GM19023 (cell line): ENCODE results near the gene RIT2.

Source experiments
- ATAC-seq: cut with Tn5 transposase; IDR thresholded peaks from one replicate; pipeline ENCODE4 v1.9.1; 2021; ENCODE audit warnings: mild to moderate bottlenecking, moderate library complexity; ENCODE audit not compliant: unreplicated experiment

The RIT2 gene

DNA sequence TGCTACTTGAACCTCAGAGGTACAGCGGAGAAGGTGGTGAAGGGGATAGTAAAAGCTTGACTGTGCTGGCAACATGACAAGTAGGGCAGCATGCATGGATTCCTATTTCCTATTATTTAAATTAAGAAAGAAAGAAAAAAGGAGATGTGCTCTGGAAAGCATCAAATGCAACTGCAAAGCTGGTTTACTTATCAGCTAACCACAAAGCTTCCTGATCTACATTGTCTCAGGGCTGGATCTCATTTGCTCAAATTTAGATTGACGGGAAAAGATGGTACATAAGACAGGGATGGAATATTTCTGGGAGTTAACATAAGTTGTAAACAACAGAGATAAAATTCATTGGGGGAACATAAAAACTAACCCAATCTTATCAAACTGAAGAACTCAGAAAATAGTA lies 178.0 kb downstream of the RIT2 start:
- ATAC-seq: no peak

DNA sequence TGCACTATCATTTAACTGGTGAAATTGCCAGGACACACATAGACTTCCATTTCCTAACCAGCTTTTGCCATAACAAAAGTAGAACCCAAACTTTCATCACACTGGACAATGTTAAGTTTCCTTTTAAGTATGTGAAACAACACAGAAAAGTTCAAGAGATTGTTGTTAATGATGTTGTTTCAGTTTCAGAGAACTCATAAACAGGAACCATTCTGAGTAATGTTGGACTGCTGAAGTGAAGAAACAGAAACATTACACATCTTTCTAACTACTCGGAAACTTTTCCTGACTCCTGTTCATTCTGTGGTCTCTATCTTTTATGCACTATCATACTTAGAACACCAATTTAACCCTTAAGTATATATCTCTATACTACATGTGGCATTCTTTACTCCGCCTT lies 179.2 kb downstream of the RIT2 start:
- ATAC-seq: no peak

DNA sequence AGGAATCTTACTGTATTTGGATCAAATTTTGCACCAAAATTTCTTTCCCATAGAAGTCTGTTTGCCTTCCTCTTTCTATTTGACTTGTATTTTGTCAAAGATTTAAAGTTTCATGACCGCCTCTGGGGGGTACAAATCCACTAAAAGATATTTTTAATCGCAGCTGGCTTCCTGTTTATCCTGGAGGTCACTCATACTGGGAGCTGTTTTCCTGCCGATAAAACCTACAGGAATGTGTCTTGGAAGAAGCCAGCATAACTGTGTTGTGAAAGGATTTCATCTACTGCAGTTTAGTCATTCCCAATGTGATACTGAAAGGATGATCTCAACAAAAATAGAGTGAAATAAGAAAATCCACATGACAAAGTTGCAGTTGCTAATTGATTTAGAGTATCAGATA lies 184.0 kb downstream of the RIT2 start:
- no peak for ATAC-seq

DNA sequence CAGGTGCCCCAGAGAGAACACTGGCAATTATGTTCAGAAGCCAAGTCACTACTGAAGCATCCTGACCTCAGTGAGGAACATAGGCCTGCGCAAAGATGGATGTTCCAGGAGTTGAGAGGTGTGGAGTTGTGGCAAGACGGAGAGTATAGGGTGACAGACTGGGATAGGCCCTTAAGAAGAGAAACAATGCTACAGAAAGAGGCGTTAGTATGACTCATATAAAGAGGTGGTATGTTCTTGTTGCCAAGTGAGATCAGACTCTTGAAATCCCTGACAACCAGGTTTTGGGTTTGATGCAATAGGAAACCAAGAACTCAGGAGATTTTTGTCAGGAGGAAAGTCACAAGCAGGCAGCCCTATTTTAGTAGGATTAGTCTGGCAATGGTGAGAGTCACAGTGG lies 185.6 kb downstream of the RIT2 start:
- no peak for ATAC-seq

DNA sequence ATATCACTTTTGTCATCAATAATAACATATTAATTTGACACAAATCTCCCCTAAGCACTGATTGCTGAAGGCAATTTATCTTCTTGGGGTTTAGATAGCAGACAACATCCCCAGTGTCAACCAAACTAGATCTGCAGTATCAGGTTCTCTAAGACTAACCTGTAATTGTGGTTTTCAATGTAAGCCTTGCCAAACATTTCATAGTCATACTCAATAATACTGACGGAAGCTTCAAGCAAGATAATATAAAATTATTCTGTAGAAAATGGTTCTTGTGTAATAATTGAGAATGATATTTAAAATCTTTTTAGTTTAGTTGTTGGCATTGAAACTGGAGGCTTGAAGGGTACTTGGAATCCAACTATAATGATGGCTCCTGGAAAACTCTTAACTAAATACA lies 186.3 kb downstream of the RIT2 start:
- no peak for ATAC-seq

DNA sequence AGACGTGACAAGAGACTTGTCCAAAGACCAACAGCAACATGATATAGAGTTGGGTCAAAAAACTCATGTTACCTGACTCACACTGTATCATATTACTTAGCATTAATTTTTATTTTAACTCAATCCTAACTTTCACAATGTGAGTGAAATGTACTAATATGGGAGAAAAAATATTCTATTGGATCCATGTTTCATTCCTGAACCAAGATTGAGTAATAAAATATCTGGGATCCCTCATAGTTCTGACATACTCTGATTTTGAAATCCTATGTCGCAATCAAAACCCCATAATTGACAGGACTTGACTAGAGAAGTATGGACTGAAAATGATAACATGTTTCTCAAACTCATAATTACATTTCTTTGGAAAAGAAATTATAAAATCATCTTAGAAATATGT lies 190.4 kb downstream of the RIT2 start:
- ATAC-seq: no peak

DNA sequence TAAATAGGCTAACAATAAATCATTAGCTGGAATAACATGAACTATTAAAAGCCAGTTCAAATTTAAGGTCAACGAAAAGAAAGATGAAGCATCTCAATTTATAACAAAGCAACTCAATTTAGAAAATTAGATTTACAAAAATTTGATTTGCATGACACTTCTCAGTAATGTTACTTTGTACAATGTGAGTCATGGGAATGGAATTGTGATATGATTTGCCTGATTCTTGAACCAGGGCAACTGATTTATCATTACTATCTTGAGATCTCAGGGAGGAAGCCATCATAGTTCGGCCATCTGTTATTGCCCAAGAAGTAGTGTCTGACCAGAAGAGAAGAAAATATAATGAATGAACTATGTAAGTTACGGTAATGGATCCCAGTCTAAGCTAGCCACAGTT lies 193.1 kb downstream of the RIT2 start:
- no peak for ATAC-seq

DNA sequence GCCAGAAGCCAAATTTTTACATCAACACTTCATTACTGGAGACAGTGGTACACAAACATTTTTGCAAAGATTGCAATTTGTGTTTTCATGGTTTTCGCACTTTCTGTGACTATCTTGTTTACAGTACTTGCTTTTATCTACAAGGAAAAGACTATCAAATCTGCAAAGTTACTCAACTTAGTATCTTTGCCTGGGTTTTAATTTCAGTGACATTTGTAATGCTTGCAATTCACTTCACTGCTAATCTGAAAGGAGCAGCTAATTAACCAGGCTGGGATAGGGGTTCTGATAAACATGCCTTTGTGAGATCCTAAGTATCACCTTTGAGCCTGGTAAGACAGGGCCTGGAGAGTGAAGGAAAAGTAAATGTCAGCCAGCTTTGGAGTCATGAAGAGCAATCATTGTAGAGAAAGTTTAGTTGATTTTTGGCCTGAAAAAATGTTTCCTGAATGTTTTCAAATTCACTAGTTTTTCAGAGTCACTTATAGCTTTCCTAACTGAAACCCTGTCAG lies 194.2 kb downstream of the RIT2 start:
- ATAC-seq: no peak

DNA sequence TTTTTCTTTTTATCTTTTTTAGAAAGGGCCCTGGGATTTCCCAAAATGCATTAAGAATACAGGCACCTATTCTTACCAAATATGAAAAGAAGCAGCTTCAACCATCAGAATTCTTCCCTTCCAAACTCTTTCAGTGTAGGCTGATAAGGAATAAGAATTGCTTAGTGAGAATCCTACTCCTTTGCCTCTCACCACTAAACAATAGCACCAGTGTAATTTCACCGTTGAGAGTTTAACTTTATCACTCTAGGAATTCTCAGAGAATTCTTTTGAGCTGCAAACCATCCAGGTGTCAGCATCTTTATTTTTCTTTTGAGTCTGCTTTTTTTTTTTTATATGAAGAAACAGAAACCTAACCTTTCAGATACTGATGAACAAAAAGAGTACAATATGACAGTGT lies 194.9 kb downstream of the RIT2 start:
- ATAC-seq: no peak

DNA sequence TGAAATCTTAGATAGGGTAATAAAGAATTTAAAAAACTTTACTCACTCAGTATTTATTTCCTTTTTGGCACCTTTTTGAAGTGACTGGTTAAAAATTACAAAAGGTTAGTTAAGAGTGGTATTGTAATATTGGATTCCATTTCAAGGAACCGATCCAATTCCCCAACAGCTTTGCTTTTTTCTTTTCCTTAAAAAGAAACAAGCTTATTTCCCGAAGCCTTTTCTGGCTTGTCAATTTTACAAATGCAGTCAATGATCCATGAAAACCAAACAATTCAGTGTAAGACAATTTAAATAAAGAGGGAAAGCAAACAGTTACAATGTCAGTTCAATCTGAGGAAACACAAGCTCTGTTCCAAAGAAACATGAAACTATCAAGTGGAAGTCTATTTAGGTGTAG lies 200.2 kb downstream of the RIT2 start:
- no peak for ATAC-seq

DNA sequence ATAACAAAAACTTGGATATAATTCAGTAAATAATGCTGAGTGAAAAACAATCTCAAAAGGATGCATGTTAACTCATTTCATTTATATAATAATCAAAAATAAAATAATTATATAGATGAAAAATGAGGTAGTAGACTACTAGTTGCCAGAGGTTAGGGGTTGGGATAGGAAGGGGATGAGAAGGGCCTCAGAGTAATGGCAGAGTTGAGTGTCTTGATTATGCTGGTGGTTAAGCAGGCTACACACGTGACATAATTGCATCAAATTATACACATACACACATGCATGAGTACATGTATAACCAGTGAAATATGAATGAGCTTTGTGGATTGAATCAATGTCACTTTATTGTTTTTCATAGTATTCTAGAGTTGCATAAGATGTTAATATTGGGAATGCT lies 201.0 kb downstream of the RIT2 start:
- ATAC-seq: no peak

DNA sequence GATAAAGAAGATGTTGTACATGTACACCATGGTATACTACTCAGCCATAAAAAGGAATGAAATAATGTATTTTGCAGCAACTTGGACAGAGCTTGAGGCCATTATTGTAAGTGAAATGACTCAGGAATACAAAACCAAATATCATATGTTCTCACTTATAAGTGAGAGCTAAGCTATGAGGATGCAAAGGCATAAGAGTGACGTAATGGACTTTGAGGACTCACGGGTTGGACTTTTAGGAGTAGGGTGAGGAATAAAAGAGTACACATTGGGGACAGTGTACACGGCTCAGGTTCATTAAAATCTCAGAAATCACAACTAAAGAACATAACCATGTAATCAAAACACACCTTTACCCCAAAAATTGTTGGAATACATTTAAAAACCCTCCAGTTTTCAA lies 206.4 kb downstream of the RIT2 start:
- ATAC-seq: no peak

DNA sequence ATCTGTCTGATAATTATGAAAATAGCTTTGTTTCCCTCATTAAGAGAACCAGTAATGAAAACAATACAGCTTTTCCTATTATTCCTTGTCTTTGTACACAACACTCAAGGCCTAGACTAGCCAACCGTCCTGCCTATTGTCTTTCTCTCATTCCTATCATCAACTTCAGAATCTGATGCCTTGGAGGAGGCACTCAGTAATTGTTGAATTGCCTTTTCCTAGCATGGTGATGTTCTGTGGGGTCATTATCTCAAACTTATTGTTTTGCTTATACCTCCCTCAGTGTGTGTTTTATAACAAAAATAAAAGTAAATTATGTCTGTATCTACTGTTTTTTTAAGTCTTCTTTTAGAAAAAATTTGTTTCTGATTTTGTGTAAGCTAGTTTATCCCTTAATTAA lies 208.7 kb downstream of the RIT2 start:
- no peak for ATAC-seq

DNA sequence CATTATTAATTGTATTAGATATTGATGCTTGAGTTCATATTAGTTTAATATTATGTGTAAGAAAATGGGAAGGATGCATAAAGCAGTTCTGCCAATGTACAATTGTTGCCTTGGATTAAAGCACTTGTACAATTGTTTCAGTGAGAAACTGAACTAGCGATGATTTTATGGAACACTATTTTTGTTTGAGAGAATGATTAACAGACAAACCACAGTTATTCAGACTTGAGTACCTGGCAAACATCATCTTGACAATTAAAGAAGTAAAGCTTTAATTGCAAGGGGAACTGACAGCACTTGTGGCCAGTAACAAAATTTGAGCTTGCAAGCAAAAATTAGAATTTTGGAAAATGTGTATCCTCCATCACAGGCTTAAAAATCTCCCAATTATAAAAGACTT lies 214.3 kb downstream of the RIT2 start:
- no peak for ATAC-seq

DNA sequence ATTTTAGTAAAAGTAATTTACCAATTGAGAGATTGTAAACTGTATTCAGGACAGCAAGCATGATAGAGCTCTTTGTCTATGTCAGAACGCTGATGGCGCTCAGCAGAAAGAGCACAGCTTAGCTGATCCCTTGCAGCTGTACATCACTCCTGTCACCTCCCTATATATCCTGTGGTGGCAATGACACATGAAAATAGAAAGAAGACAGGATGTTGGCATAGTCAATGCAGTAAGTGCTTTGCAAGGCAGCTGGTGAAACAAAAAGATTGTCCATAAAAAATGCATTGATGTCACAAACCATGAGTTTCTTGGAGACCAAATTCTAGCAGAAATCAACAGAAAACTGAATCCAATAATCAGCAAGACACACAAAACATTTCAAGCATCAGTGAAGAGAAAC lies 221.5 kb downstream of the RIT2 start:
- no peak for ATAC-seq

DNA sequence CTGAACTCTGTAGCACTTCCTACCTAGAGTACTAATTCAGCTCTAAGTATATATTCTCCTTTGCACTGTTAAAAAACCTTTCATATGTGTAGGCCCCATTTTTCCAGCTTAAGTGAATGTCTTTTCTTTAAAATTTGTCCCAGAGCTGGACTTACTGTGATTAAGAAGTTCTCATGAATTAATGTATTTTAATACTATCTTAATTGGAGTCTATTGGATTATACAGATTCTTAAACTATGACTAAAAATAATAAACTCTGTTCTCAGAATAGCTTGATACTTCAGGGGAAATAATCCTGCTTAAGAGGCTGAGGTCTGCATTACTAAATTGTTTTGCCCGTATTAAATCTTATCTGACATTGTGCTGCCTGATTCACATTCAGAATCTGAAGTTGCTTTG lies 223.3 kb downstream of the RIT2 start:
- no peak for ATAC-seq

DNA sequence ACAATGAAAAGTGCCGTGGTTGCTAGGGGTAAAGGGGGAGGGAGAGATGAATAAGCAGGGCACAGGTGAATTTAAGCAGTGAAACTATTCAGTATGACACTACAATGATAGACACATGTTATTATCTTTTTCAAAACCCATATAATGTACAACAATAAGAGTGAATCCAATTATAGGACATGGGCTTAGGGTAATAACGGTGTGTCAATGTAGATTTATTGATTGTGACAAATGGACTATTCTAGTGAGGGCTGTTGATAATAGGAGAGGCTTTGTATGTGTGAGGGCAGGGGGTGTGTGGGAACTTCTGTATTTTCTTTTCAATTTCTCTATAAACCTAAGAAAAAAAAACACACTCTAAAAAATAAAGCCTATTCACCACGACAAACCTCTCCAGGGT lies 223.8 kb downstream of the RIT2 start:
- ATAC-seq: no peak

DNA sequence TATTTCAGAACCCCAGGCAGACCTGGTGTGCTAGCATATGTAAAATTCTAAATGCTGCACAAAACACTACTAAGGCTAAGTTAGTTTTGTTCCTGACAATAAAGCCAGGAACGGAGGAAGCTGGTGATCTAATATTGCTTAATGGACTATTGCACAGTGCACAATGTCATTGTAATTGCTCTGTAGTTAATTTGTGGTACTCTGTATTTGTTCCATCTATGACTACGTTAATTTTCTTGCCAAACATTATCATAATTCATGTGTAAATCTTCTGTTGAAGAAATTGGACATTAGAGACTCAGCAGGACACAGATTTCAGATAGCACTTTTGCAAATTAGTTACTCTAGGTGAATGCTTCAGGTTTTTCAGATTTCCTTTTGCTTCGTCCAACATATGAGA lies 232.3 kb downstream of the RIT2 start:
- no peak for ATAC-seq

DNA sequence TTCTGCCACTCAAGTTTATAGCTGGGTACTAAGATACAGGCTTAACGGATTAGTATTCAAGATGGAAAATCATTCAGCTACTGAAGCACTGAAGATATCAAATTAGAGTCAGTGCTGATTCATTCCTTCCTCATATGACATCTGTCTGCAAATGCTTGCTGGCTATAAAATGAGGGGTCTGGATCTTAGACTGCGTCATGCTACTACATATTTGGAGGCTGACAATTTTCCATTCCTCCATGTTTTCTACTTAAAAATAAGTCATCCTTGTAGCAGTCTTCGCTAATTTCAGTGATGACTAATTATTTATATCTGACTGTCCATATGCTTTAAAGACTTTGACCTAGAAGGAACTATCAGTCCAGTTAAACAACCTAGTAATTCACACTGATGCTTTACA lies 233.4 kb downstream of the RIT2 start:
- ATAC-seq: no peak

DNA sequence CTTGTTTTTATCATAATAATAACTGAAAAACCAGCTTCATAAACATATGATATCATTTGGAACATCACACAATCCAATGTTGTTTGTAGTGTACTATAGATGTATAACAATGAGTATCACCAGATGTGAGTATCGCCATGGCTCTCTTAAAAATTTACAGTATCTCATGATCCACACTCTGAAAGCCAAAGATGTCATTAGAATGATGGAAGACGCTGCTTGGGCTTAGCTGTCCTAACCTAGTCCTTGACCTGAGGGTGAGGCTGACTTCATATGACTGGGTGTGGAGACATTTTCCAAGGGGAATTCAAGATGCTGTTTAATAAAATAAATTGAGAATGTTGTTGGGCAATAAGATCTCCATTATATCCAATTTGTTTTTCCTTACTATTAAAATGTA lies 242.6 kb downstream of the RIT2 start:
- ATAC-seq: no peak

DNA sequence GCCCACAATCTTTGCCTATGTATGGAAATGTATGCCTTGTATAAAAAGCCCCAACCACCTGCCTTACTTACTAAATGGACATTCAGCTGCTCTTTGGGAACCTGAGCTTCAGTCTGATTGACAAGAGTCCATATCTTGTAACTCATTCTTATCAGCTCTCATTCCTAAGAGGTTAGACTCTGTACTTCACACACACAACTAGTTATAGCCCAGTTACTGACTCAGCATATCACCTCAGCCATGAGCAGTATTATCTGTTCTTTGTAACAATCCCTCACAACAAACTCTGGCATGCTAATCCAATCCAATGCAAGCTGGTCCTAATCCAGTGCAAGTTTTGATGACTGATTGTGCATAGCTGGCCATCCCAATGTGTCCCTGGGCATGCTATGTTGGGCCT lies 250.6 kb downstream of the RIT2 start:
- no peak for ATAC-seq

DNA sequence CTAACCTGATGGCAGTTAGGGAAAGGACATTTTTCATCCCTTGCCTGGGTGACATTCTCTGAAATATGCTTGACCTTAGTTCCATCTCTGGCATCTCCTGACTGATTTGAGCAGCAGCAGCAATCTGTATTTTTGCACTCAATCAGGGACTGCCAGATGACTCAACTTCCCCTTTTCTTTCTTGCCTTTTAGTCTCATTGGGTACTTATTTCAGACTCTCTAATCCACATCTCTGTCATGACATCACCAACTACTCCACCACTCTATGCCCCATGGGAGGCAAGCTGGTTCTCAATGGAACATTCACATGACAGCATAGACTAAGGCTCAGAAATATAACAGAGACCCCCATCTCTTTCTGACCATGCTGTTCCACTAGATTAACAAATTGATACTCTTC lies 254.2 kb downstream of the RIT2 start:
- ATAC-seq: no peak

DNA sequence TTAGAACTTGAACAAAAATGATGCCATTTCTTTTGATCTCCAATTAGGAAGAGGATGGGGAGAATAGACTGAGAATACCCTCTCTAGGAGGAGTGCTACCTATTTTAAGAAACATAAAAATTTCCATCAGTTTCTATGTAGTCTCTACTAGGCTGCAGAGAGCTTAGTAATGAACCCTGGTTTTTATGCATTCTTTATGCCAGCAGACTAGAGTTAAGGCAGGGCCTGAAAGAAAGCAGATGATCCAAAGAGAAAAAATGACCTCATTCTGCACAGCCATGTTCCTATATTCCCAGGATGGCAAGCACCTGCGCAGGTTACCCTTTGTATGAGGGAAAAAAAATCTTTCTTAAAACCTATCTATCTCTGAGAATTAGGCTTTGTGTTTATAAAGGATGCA lies 254.9 kb downstream of the RIT2 start:
- ATAC-seq: no peak

DNA sequence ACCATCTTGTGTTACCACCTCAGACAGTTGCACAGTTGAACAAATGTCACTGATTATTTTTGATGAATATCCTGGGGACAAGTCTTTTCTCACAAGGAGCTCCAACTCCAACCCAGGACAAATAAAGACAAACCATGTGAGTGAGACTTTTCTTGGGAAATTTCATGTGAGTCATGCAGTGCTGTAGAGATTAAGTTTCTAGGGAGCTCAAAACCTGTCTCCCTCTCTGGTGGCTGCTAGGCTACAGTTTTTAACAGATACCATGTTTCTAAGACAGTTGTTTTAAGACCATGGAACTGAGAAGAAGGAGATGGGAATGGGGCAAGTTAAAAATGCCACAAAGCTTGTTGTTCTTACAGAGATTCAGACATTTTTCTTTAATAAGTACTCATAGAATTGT lies 255.5 kb downstream of the RIT2 start:
- ATAC-seq: no peak
